Activated CD8-positive, alpha-beta T cell treated with anti-CD3 and anti-CD28 coated beads for 36 hours (primary cell): ENCODE measurements around the gene NUMB. TPM values are rescaled to one million over a fixed set of nuclear protein-coding genes. Genes with fewer than 3 reads are reported as not detected.
"Not testable (repeated sequence)": the region's sequence is repeated elsewhere in the genome, so short reads cannot be mapped to it uniquely, and the experiment has no call there.

Experiments
- ATAC-seq: fragments of 200-7000 bp; cut with Tn5 transposase; one replicate; pipeline ENCODE4 v1.10.0; 2021; ENCODE audit warnings: mild to moderate bottlenecking, moderate library complexity
- CTCF ChIA-PET: fragments of 350-600 bp; sonication (Branson Sonifier 250); formaldehyde crosslinking; loops from one replicate; lab custom pipeline; 2021; ENCODE audit warnings: antibody characterized with exemption; lab: Charles Lee
- POLR2A ChIA-PET: fragments of 350-600 bp; sonication (Branson Sonifier 250); formaldehyde crosslinking; loops from one replicate; lab custom pipeline; 2021; ENCODE audit warnings: antibody characterized with exemption; lab: Charles Lee
- DNase-seq: peaks from one replicate; pipeline ENCODE4 v3.0.0-alpha.2; 2020
- H3K27ac Mint-ChIP-seq: one replicate; pipeline ENCODE4 v1.8.0; 2021; ENCODE audit warnings: mild to moderate bottlenecking, mixed read lengths
- H3K27me3 Mint-ChIP-seq: one replicate; pipeline ENCODE4 v1.8.0; 2021; ENCODE audit warnings: mixed read lengths
- H3K36me3 Mint-ChIP-seq: one replicate; pipeline ENCODE4 v1.8.0; 2021; ENCODE audit warnings: low read depth, mixed read lengths
- H3K4me1 Mint-ChIP-seq: one replicate; pipeline ENCODE4 v1.8.0; 2021; ENCODE audit warnings: low read depth, mixed read lengths
- H3K4me3 Mint-ChIP-seq: one replicate; pipeline ENCODE4 v1.8.0; 2021; ENCODE audit warnings: mild to moderate bottlenecking, moderate library complexity, mixed read lengths
- H3K9me3 Mint-ChIP-seq: one replicate; pipeline ENCODE4 v1.8.0; 2021; ENCODE audit warnings: mixed read lengths
- CTCF ChIP-seq: fragments of 200-600 bp; IDR thresholded peaks from one replicate; pipeline ENCODE4 v1.8.0; 2022; ENCODE audit warnings: antibody characterized with exemption, mild to moderate bottlenecking
- intact Hi-C: fragments of 100-400 bp; cut with micrococcal nuclease; formaldehyde crosslinking; loops from one replicate; pipeline ENCODE4 v1.10.0; 2022
- total RNA-seq, 2 experiments: library from RNA; stranded (reverse); gene quantifications; one replicate each; pipeline ENCODE4 v1.2.3, GENCODE V29; 2021

Gene NUMB
- total RNA-seq, 2 experiments from 2014 or later: 31.8 to 33.0 TPM

GRCh38 chr14:73313151-73313550 is 145.2 kb downstream of the NUMB start:
- Mint-ChIP-seq H3K4me1 (peaks cover 8% of the 10 kb centered on the region), H3K4me3 (no peak overlapping the region), H3K36me3 (peaks cover under 1% of the 10 kb centered on the region), H3K27ac (no peak overlapping the region), H3K9me3 (no peaks in the 10 kb centered on the region), H3K27me3 (no peaks in the 10 kb centered on the region)
- no peak for DNase-seq
- intact Hi-C loops: no loop called here
- ATAC-seq: no peak
- ChIA-PET POLR2A (interaction anchor here (0.6 kb wide), 1 partner anchor 131 kb away, joined by 4 read pairs; no protein-coding TSS in a partner anchor), CTCF (interaction anchor here (1.1 kb wide), 1 partner anchor 18 kb away, joined by 3 read pairs; no protein-coding TSS in a partner anchor)
- TF ChIP-seq CTCF: no peak

GRCh38 chr14:73312687-73313086 is 145.7 kb downstream of the NUMB start:
- TF ChIP-seq CTCF: no peak
- H3K4me1 Mint-ChIP-seq: peaks cover 8% of the 10 kb centered on the region
- H3K9me3 Mint-ChIP-seq: no peaks in the 10 kb centered on the region
- DNase-seq (no peak), ATAC-seq (no peak)
- H3K27ac Mint-ChIP-seq: no peak overlapping the region
- intact Hi-C loops: no loop called here
- no peaks in the 10 kb centered on the region for H3K27me3 Mint-ChIP-seq
- peaks cover 3% of the 10 kb centered on the region for H3K36me3 Mint-ChIP-seq
- ChIA-PET CTCF (interaction anchor here (1.1 kb wide), 1 partner anchor 17 kb away, joined by 3 read pairs; no protein-coding TSS in a partner anchor), POLR2A (interaction anchor here (0.6 kb wide), 1 partner anchor 131 kb away, joined by 4 read pairs; no protein-coding TSS in a partner anchor)
- H3K4me3 Mint-ChIP-seq: no peak overlapping the region

- ATAC-seq (no peak), DNase-seq (no peak)
- Mint-ChIP-seq H3K36me3 (peaks cover 5% of the 10 kb centered on the region), H3K4me1 (peaks cover 8% of the 10 kb centered on the region), H3K27ac (no peak overlapping the region), H3K27me3 (no peaks in the 10 kb centered on the region), H3K9me3 (no peaks in the 10 kb centered on the region), H3K4me3 (no peak overlapping the region)
- no peak for TF ChIP-seq CTCF
- CTCF ChIA-PET: no interaction called here
- intact Hi-C loops: no loop called here
- POLR2A ChIA-PET: no interaction called here
Observed at GRCh38 chr14:73311708-73312030, 146.7 kb downstream of the NUMB start.

GRCh38 chr14:73309207-73309606 is 149.1 kb downstream of the NUMB start:
- intact Hi-C loops, DNase-seq, H3K27ac Mint-ChIP-seq, CTCF ChIA-PET, ATAC-seq, H3K27me3 Mint-ChIP-seq, H3K36me3 Mint-ChIP-seq, H3K4me1 Mint-ChIP-seq, POLR2A ChIA-PET, H3K9me3 Mint-ChIP-seq, H3K4me3 Mint-ChIP-seq: not testable (repeated sequence)

GRCh38 chr14:73307261-73307660 is 151.1 kb downstream of the NUMB start:
- CTCF ChIA-PET: interaction anchor here (2.3 to 4.6 kb wide), 2 partner anchors 11 to 12 kb away, joined by 9 to 43 read pairs; no protein-coding TSS in a partner anchor
- POLR2A ChIA-PET: no interaction called here
- Mint-ChIP-seq H3K4me3 (no peak overlapping the region), H3K9me3 (no peaks in the 10 kb centered on the region), H3K36me3 (peaks cover 5% of the 10 kb centered on the region), H3K27ac (no peak overlapping the region), H3K4me1 (peaks cover 12% of the 10 kb centered on the region), H3K27me3 (no peaks in the 10 kb centered on the region)
- ATAC-seq (no peak), DNase-seq (no peak)
- intact Hi-C loops: no loop called here
- TF ChIP-seq CTCF: no peak
